Endothelial cell (in vitro differentiated cells): ENCODE results near the gene MYMK. TPM values are rescaled to one million over a fixed set of nuclear protein-coding genes. Genes with fewer than 3 reads are reported as not detected.

Source experiments
- DNase-seq: peaks from one replicate; pipeline ENCODE4 v3.0.0; 2021; ENCODE audit warnings: low spot score
- H3K27ac Mint-ChIP-seq: one replicate; pipeline ENCODE4 v1.8.0; 2021; ENCODE audit warnings: mixed read lengths, inconsistent platforms; ENCODE audit not compliant: unreplicated experiment
- H3K27me3 Mint-ChIP-seq: one replicate; pipeline ENCODE4 v1.8.0; 2021; ENCODE audit warnings: mild to moderate bottlenecking, moderate library complexity, mixed read lengths, inconsistent platforms; ENCODE audit not compliant: unreplicated experiment
- H3K36me3 Mint-ChIP-seq: one replicate; pipeline ENCODE4 v1.8.0; 2021; ENCODE audit warnings: mild to moderate bottlenecking, low read depth, mixed read lengths, inconsistent platforms; ENCODE audit not compliant: unreplicated experiment
- H3K4me1 Mint-ChIP-seq: one replicate; pipeline ENCODE4 v1.8.0; 2021; ENCODE audit warnings: mild to moderate bottlenecking, mixed read lengths, inconsistent platforms; ENCODE audit not compliant: unreplicated experiment
- H3K4me3 Mint-ChIP-seq: one replicate; pipeline ENCODE4 v1.8.0; 2021; ENCODE audit warnings: mild to moderate bottlenecking, mixed read lengths, inconsistent platforms; ENCODE audit not compliant: unreplicated experiment
- H3K9me3 Mint-ChIP-seq: one replicate; pipeline ENCODE4 v1.8.0; 2021; ENCODE audit warnings: mixed read lengths, inconsistent platforms; ENCODE audit not compliant: unreplicated experiment
- CTCF ChIP-seq: fragments of 200-600 bp; sonication (generic); IDR thresholded peaks from one replicate; pipeline ENCODE4 v1.5.0; 2021; ENCODE audit warnings: antibody characterized with exemption; ENCODE audit not compliant: unreplicated experiment
- total RNA-seq: library from RNA; stranded (reverse); fragmentation: NEBNext Ultra II Directional; extraction: Animal tissue kit (Norgen Biotek cat#: 25700); gene quantifications from one replicate; pipeline ENCODE4 v1.2.1, GENCODE V29; 2021; ENCODE audit not compliant: unreplicated experiment

MYMK gene
- total RNA-seq, 1 donor from 2014 or later: not detected

GRCh38 chr9:133473743-133474142, 51.0 kb downstream of the MYMK start:
- Mint-ChIP-seq H3K36me3 (peaks cover 3% of the 10 kb centered on the region), H3K27ac (no peak overlapping the region), H3K4me1 (no peaks in the 10 kb centered on the region), H3K27me3 (peaks cover 4% of the 10 kb centered on the region), H3K4me3 (no peak overlapping the region), H3K9me3 (no peaks in the 10 kb centered on the region)
- no peak for DNase-seq
- TF ChIP-seq CTCF: no peak

GRCh38 chr9:133472753-133473378, 51.9 kb downstream of the MYMK start:
- DNase-seq: no peak

GRCh38 chr9:133472277-133472645, 52.5 kb downstream of the MYMK start:
- H3K4me3 Mint-ChIP-seq: no peak overlapping the region
- H3K9me3 Mint-ChIP-seq: no peaks in the 10 kb centered on the region
- no peak for TF ChIP-seq CTCF
- peaks cover 3% of the 10 kb centered on the region for H3K36me3 Mint-ChIP-seq
- H3K27ac Mint-ChIP-seq: no peak overlapping the region
- H3K4me1 Mint-ChIP-seq: no peaks in the 10 kb centered on the region
- DNase-seq: no peak
- H3K27me3 Mint-ChIP-seq: peaks cover 6% of the 10 kb centered on the region

More at GRCh38 chr9:133472753-133473378, 51.9 kb downstream of the MYMK start:
- Mint-ChIP-seq H3K27me3 (peaks cover 4% of the 10 kb centered on the region), H3K36me3 (peaks cover 3% of the 10 kb centered on the region), H3K4me3 (no peak overlapping the region), H3K27ac (no peak overlapping the region), H3K9me3 (no peaks in the 10 kb centered on the region), H3K4me1 (no peaks in the 10 kb centered on the region)
- TF ChIP-seq CTCF: no peak

- TF ChIP-seq CTCF: no peak
- Mint-ChIP-seq H3K27me3 (peaks cover 6% of the 10 kb centered on the region), H3K4me3 (no peak overlapping the region), H3K27ac (no peak overlapping the region), H3K36me3 (peaks cover 3% of the 10 kb centered on the region), H3K4me1 (no peaks in the 10 kb centered on the region), H3K9me3 (no peaks in the 10 kb centered on the region)
- no peak for DNase-seq
Measured at GRCh38 chr9:133471551-133472276, 53.0 kb downstream of the MYMK start.

- H3K4me3 Mint-ChIP-seq: no peak overlapping the region
- H3K9me3 Mint-ChIP-seq: no peaks in the 10 kb centered on the region
- TF ChIP-seq CTCF: no peak
- DNase-seq: no peak
- no peak overlapping the region for H3K27ac Mint-ChIP-seq
- H3K27me3 Mint-ChIP-seq: peaks cover 6% of the 10 kb centered on the region
- H3K36me3 Mint-ChIP-seq: peaks cover 3% of the 10 kb centered on the region
- H3K4me1 Mint-ChIP-seq: no peaks in the 10 kb centered on the region
Measured at GRCh38 chr9:133470988-133471387, 53.8 kb downstream of the MYMK start.
